Measurements from ENCODE around the gene DDRGK1. TPM values are rescaled to one million over a fixed set of nuclear protein-coding genes. Genes with fewer than 3 reads are reported as not detected.

Gene DDRGK1
- total RNA-seq, 1 experiment from 2014 or later, result 97.7 TPM

- Histone ChIP-seq H3F3A (ENCODE audit: low read length, unreplicated experiment) (no peaks in the 10 kb centered on the region), H3K4me2 (ENCODE audit: low read length) (no peak overlapping the region), H3K9me3 (ENCODE audit: low read length) (no peaks in the 10 kb centered on the region), H3K4me1 (ENCODE audit: insufficient read depth, low read length) (no peaks in the 10 kb centered on the region), H3K79me2 (ENCODE audit: low read length) (no peaks in the 10 kb centered on the region), H3K27ac (ENCODE audit: low read length) (no peak overlapping the region), H3K27me3 (ENCODE audit: low read length) (no peaks in the 10 kb centered on the region), H3K9ac (ENCODE audit: low read length) (no peak overlapping the region), H3K4me3 (ENCODE audit: low read length) (no peak overlapping the region), H3K9me2 (replicated peaks; ENCODE audit: low read length) (no peaks in the 10 kb centered on the region), H4K20me1 (ENCODE audit: low read length) (no peaks in the 10 kb centered on the region), H2AFZ (ENCODE audit: low read length) (no peak overlapping the region), H3K36me3 (ENCODE audit: low read depth, low read length) (no peaks in the 10 kb centered on the region)
- BruUV-seq (replicated peaks), result no TSS peak
- CTCF ChIA-PET, result no interaction called here
- TF ChIP-seq EZH2phosphoT487 (IDR thresholded peaks at IDR 0.05; ENCODE audit: borderline replicate concordance, low read length), result no peak
- TF ChIP-seq EZH2 (IDR thresholded peaks at IDR 0.05; ENCODE audit: low read length, unreplicated experiment), result no peak
- TF ChIP-seq, protein P1, sequence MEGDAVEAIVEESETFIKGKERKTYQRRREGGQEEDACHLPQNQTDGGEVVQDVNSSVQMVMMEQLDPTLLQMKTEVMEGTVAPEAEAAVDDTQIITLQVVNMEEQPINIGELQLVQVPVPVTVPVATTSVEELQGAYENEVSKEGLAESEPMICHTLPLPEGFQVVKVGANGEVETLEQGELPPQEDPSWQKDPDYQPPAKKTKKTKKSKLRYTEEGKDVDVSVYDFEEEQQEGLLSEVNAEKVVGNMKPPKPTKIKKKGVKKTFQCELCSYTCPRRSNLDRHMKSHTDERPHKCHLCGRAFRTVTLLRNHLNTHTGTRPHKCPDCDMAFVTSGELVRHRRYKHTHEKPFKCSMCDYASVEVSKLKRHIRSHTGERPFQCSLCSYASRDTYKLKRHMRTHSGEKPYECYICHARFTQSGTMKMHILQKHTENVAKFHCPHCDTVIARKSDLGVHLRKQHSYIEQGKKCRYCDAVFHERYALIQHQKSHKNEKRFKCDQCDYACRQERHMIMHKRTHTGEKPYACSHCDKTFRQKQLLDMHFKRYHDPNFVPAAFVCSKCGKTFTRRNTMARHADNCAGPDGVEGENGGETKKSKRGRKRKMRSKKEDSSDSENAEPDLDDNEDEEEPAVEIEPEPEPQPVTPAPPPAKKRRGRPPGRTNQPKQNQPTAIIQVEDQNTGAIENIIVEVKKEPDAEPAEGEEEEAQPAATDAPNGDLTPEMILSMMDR (conservative IDR thresholded peaks at IDR 0.05; ENCODE audit: low read depth, low read length), result no peak
- POLR2A ChIA-PET (ENCODE audit: unreplicated experiment), result no interaction called here
- DNase-seq (no peak), ATAC-seq (no peak)
- intact Hi-C loops (cut with micrococcal nuclease), result no loop called here
Measured at GRCh38 chr20:3181270-3181669, 23.2 kb downstream of the DDRGK1 start.

DNA sequence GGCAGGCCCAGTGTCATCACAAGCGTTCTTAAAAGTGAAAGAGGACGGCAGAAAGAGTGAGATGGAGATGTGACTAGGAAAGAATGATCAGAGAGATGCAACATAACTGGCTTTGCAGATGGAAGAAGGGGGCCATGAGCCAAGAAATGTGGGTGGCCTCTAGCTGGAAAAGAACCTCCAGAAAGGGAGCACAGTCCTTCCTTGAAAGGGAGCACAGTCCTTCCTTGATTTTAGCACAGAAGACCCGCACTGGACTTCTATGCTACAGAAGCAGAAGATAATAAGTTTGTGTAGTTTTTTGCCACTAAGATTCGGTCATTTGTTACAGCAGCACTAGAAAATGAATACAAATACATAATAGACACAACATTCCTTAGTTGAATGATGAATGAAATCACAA, 24.2 kb downstream of the DDRGK1 start:
- CTCF ChIA-PET, result no interaction called here
- no TSS peak for BruUV-seq (replicated peaks)
- DNase-seq, result no peak

GRCh38 chr20:3177746-3178485, 26.6 kb downstream of the DDRGK1 start:
- POLR2A ChIA-PET (ENCODE audit: unreplicated experiment), result no interaction called here
- DNase-seq, result no peak
- H3K4me1 ChIP-seq (ENCODE audit: insufficient read depth, low read length), result peaks cover 12% of the 10 kb centered on the region

More for the DNA sequence above, 24.2 kb downstream of the DDRGK1 start:
- Histone ChIP-seq H2AFZ (ENCODE audit: low read length) (no peak overlapping the region), H3K9me3 (ENCODE audit: low read length) (no peaks in the 10 kb centered on the region), H4K20me1 (ENCODE audit: low read length) (no peaks in the 10 kb centered on the region), H3K79me2 (ENCODE audit: low read length) (no peaks in the 10 kb centered on the region), H3F3A (ENCODE audit: low read length, unreplicated experiment) (no peaks in the 10 kb centered on the region), H3K9me2 (replicated peaks; ENCODE audit: low read length) (no peaks in the 10 kb centered on the region), H3K27ac (ENCODE audit: low read length) (no peak overlapping the region), H3K4me3 (ENCODE audit: low read length) (no peak overlapping the region), H3K4me2 (ENCODE audit: low read length) (no peak overlapping the region), H3K27me3 (ENCODE audit: low read length) (no peaks in the 10 kb centered on the region), H3K36me3 (ENCODE audit: low read depth, low read length) (no peaks in the 10 kb centered on the region), H3K4me1 (ENCODE audit: insufficient read depth, low read length) (peaks cover 2% of the 10 kb centered on the region; the same call in 1 of the 2 replicates), H3K9ac (ENCODE audit: low read length) (no peak overlapping the region)
- ATAC-seq, result no peak
- TF ChIP-seq EZH2 (IDR thresholded peaks at IDR 0.05; ENCODE audit: low read length, unreplicated experiment) (no peak), EZH2phosphoT487 (IDR thresholded peaks at IDR 0.05; ENCODE audit: borderline replicate concordance, low read length) (no peak)
- TF ChIP-seq, protein P1 (conservative IDR thresholded peaks at IDR 0.05; ENCODE audit: low read depth, low read length), result no peak
- intact Hi-C loops (cut with micrococcal nuclease), result no loop called here
- POLR2A ChIA-PET (ENCODE audit: unreplicated experiment), result no interaction called here

More at GRCh38 chr20:3177746-3178485, 26.6 kb downstream of the DDRGK1 start:
- no peak for ATAC-seq
- no peaks in the 10 kb centered on the region for H3K9me2 ChIP-seq (replicated peaks; ENCODE audit: low read length)
- TF ChIP-seq, protein P1 (conservative IDR thresholded peaks at IDR 0.05; ENCODE audit: low read depth, low read length), result no peak
- TF ChIP-seq EZH2phosphoT487 (IDR thresholded peaks at IDR 0.05; ENCODE audit: borderline replicate concordance, low read length) (no peak), EZH2 (IDR thresholded peaks at IDR 0.05; ENCODE audit: low read length, unreplicated experiment) (no peak)
- CTCF ChIA-PET, result no interaction called here
- H4K20me1 ChIP-seq (ENCODE audit: low read length), result no peaks in the 10 kb centered on the region
- H3K27me3 ChIP-seq (ENCODE audit: low read length), result no peaks in the 10 kb centered on the region
- H3K9me3 ChIP-seq (ENCODE audit: low read length), result no peaks in the 10 kb centered on the region
- H3K36me3 ChIP-seq (ENCODE audit: low read depth, low read length), result no peaks in the 10 kb centered on the region
- no peak overlapping the region for H3K27ac ChIP-seq (ENCODE audit: low read length)
- no peak overlapping the region for H2AFZ ChIP-seq (ENCODE audit: low read length)
- no TSS peak for BruUV-seq (replicated peaks)
- H3K79me2 ChIP-seq (ENCODE audit: low read length), result no peaks in the 10 kb centered on the region
- H3K9ac ChIP-seq (ENCODE audit: low read length), result no peak overlapping the region
- no peaks in the 10 kb centered on the region for H3F3A ChIP-seq (ENCODE audit: low read length, unreplicated experiment)
- intact Hi-C loops (cut with micrococcal nuclease), result no loop called here
- H3K4me3 ChIP-seq (ENCODE audit: low read length), result no peak overlapping the region
- no peak overlapping the region for H3K4me2 ChIP-seq (ENCODE audit: low read length)
